NCI-H146 treated with DMSO at 0.1 percent for 48 hours (cell line): ENCODE data around the gene ACTG2.
"Not testable (repeated sequence)": the region's sequence is repeated elsewhere in the genome, so short reads cannot be mapped to it uniquely, and the experiment has no call there.

Source experiments
- DNase-seq: peaks from one replicate; lab custom pipeline; 2025; ENCODE audit not compliant: unreplicated experiment; lab: John Stamatoyannopoulos, UW

ACTG2 gene

GRCh38 chr2:73891276-73891901 lies 1.4 kb upstream of the ACTG2 start:
- no peak for DNase-seq

- no peak for DNase-seq
These were observed 1.1 kb downstream of the ACTG2 start for GRCh38 chr2:73893764-73894474.

- no peak for DNase-seq
These were observed 1.7 kb downstream of the ACTG2 start for GRCh38 chr2:73894475-73894850.

- no peak for DNase-seq
These were observed 2.1 kb downstream of the ACTG2 start for GRCh38 chr2:73894877-73895276.

- DNase-seq: no peak
These were observed 2.7 kb downstream of the ACTG2 start for GRCh38 chr2:73895473-73895872.

- no peak for DNase-seq
These were observed 3.8 kb downstream of the ACTG2 start for GRCh38 chr2:73896362-73897239.

GRCh38 chr2:73897240-73897583 lies 4.4 kb downstream of the ACTG2 start:
- no peak for DNase-seq

GRCh38 chr2:73897934-73898333 lies 5.1 kb downstream of the ACTG2 start:
- DNase-seq: no peak

- DNase-seq: no peak
These were observed 7.1 kb downstream of the ACTG2 start for GRCh38 chr2:73899801-73900336.

- DNase-seq: no peak
These were observed 8.3 kb downstream of the ACTG2 start for GRCh38 chr2:73901143-73901542.

GRCh38 chr2:73902284-73902683 lies 9.5 kb downstream of the ACTG2 start:
- no peak for DNase-seq

GRCh38 chr2:73903313-73903712 lies 10.5 kb downstream of the ACTG2 start:
- no peak for DNase-seq

GRCh38 chr2:73903949-73904613 lies 11.3 kb downstream of the ACTG2 start:
- not testable (repeated sequence) for DNase-seq

GRCh38 chr2:73904952-73905351 lies 12.1 kb downstream of the ACTG2 start:
- no peak for DNase-seq

GRCh38 chr2:73906847-73907505 lies 14.2 kb downstream of the ACTG2 start:
- no peak for DNase-seq

- peak; percentile 98 for DNase-seq
These were observed 15.1 kb downstream of the ACTG2 start for GRCh38 chr2:73907840-73908452.

- DNase-seq: no peak
These were observed 16.2 kb downstream of the ACTG2 start for GRCh38 chr2:73908689-73909652.

- no peak for DNase-seq
These were observed 18.2 kb downstream of the ACTG2 start for GRCh38 chr2:73910873-73911547.
